Left cardiac atrium (tissue), 4 donors: ENCODE results near the gene WDR6. TPM values are rescaled to one million over a fixed set of nuclear protein-coding genes. Genes with fewer than 3 reads are reported as not detected.

ENCODE experiments used
- ATAC-seq, 2 donors: fragments of 200-7000 bp; cut with Tn5 transposase; one replicate each; pipeline ENCODE4 v1.9.1; 2020; ENCODE audit warnings: mild to moderate bottlenecking in 2 of 2, moderate library complexity in 2 of 2
- DNase-seq: peaks from one replicate; pipeline ENCODE4 v3.0.0-alpha.2; 2020
- intact Hi-C, 2 donors: fragments of 100-400 bp; cut with DNase I; formaldehyde crosslinking; loops; one replicate each; pipeline versions ENCODE4 v1.14.1 to v1.15.1; 2022 to 2023
- long read RNA-seq: library from polyadenylated mRNA; unstranded; transcript quantifications from one replicate; pipeline ENCODE4 v2.0.0, GENCODE V29; 2021
- total RNA-seq, 2 donors: library from RNA; stranded (reverse); fragmentation: NEBNext Ultra II Directional; extraction: Animal tissue kit (Norgen Biotek cat#: 25700); gene quantifications; one replicate each; pipeline ENCODE4 v1.2.1, GENCODE V29; 2021
- donor health status: DM: no; HTN: yes; CAD: no.
- donor health status: DM: no; HTN: yes; CAD: no; lungs with severe emphysema.
- donor health status: DM: yes; HTN: yes; CAD: no.
- donor health status: Dilated cardiomyopathy.

Gene WDR6, protein sequence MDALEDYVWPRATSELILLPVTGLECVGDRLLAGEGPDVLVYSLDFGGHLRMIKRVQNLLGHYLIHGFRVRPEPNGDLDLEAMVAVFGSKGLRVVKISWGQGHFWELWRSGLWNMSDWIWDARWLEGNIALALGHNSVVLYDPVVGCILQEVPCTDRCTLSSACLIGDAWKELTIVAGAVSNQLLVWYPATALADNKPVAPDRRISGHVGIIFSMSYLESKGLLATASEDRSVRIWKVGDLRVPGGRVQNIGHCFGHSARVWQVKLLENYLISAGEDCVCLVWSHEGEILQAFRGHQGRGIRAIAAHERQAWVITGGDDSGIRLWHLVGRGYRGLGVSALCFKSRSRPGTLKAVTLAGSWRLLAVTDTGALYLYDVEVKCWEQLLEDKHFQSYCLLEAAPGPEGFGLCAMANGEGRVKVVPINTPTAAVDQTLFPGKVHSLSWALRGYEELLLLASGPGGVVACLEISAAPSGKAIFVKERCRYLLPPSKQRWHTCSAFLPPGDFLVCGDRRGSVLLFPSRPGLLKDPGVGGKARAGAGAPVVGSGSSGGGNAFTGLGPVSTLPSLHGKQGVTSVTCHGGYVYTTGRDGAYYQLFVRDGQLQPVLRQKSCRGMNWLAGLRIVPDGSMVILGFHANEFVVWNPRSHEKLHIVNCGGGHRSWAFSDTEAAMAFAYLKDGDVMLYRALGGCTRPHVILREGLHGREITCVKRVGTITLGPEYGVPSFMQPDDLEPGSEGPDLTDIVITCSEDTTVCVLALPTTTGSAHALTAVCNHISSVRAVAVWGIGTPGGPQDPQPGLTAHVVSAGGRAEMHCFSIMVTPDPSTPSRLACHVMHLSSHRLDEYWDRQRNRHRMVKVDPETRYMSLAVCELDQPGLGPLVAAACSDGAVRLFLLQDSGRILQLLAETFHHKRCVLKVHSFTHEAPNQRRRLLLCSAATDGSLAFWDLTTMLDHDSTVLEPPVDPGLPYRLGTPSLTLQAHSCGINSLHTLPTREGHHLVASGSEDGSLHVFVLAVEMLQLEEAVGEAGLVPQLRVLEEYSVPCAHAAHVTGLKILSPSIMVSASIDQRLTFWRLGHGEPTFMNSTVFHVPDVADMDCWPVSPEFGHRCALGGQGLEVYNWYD
- total RNA-seq: 10 to 100 TPM; 76.1 to 77.1 TPM
- long read RNA-seq, full-length matches to known transcripts: 55 of 92 reads
- long read RNA-seq, partial matches to known transcripts: 36 of 92 reads
- long read RNA-seq, other reads (novel, unspliced or antisense): 1 of 92 reads

DNA sequence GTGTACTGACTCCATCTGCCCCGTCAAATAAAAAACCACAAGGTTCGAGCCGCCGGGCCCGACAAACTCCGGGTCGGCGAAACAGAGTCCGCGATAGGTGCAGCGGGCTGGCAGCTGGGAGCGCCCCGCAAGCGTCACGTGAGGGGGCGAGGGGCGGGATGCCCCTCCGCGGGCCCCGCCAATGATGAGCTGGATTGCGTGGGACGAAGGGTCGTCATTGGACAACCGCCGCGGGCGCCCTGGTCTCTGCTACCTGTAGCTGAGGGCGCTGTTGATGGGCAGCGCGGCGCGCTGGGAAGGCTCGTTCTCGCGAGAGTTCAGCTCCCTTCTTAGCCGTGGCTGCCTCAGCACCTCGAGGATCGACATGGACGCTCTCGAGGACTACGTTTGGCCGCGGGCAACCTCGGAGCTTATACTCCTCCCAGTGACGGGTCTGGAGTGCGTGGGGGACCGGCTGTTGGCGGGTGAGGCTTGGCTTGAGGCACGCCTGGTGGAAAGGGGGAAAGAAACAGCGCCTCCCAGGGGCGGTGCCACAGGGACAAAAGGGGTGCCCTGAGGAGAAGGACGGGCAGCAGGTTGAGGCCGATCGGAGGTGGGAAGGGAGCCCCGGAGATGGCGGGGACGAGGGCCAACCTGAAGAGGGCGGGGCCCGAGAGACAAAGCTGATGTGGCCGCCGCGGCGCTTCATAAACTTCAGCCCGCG lies at the start of gene WDR6:
Gene WDR6, plus strand, starts transcription at position 324 of the 703 bp plus-strand sequence. Its CDS starts 41 bp downstream, at position 365.
- DNase-seq (peak; percentile 98), ATAC-seq (peak; percentile 92 to 93)
- intact Hi-C loops: no loop called here

DNA sequence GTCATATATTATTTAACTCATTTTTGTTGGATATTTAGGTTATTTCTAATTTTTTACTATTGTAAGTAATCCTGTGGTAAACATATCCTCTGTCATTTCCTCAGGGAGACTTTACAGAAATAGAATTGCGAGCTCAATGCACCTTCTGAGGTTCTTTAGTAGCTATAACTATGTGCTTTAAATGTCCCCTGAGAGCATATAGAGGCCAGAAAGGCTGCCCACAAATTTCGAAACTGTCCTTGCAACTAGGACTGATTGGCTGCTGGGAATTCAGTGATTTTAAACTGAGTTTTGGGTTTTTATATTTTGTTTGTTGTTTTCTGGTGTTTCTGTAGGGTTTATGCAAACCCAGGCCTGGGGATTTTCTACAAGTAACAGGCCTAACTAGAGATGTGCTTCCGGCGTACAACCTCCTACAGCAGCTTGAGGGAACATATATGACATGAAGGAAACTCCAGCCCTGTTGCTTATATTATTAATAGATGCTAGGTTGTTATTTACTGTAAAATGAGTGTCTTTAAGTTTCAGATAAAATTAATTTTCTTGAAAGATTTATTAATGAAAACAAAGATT lies 46.3 kb upstream of the WDR6 start:
- ATAC-seq: no peak
- intact Hi-C loops: no loop called here
- DNase-seq: no peak

DNA sequence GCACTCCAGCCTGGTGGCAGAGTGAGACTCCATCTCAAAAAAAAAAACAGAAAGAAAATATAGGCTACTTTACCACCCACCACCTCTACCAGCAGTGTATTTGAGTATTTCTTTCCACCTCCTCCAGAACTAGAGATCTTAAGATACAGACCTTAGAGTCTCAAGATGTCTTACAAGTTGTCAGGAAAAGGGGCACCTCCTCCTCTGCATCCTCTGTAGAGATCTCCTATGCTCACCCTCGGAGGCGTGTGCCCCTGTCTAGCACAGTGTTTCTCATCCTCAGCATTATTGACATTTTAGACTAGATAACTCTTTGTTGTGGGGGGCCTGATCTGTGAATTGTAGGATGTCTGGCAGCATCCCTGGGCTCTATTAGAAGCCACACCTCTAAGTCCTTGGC lies 44.9 kb upstream of the WDR6 start:
- no peak for ATAC-seq
- intact Hi-C loops: no loop called here

DNA sequence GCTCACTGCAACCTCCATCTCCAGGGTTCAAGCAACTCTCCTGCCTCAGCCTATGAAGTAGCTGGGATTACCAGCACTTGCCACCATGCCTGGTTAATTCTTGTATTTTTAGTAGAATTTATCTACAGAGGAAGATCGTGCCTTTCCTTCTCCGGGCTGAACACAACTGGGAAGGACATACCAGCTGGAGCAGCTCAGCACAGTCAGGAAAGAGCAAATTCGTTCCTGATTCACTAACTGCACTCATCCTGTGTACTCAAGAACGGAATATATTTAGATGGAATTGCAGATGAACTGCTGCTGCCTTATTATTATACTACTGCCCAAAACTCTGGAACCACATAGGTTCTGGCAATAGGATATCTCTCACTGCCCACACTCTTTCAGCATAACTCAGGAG lies 44.3 kb upstream of the WDR6 start:
- ATAC-seq (no peak), DNase-seq (no peak)
- intact Hi-C loops: no loop called here

More for the DNA sequence above, 44.9 kb upstream of the WDR6 start:
- no peak for DNase-seq

DNA sequence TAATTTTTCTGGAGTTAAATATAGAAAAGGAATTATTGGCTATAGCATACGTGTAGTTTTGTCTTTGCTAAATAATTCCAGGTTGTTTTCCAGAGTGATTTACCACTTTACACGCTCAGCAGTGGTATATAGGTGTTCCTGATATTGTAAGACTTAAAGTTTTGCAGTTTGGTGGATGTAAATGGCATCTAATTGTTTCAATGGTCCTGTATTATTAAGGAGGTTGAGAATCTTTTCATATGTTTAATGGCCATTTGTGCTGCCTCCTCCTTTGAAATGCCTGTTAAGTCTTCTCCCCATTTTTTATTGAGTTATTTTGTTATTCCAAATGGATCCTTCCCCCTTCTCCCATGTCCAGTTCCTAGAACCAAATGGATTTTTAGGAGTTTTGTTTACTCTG lies 43.6 kb upstream of the WDR6 start:
- intact Hi-C loops: no loop called here
- ATAC-seq (no peak), DNase-seq (no peak)

DNA sequence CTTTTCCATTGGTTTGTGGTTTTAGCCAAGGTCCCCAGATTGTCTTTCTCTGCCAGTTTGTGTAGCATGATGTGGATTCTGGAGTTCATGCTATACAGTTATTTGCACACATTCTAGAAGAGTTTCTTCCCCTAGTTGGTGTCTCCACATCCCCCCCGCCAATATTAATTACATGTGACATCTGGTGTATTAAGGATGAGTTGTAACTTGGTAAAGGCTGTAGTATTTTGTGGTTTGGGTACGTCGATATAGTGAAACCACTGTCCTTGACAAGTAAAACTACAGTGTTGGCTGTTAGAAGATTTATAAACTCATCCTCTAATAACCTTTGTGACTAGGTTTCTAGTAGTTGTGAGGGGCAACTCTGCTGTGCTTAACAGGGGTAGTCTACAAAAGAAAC lies 40.8 kb upstream of the WDR6 start:
- no peak for ATAC-seq

DNA sequence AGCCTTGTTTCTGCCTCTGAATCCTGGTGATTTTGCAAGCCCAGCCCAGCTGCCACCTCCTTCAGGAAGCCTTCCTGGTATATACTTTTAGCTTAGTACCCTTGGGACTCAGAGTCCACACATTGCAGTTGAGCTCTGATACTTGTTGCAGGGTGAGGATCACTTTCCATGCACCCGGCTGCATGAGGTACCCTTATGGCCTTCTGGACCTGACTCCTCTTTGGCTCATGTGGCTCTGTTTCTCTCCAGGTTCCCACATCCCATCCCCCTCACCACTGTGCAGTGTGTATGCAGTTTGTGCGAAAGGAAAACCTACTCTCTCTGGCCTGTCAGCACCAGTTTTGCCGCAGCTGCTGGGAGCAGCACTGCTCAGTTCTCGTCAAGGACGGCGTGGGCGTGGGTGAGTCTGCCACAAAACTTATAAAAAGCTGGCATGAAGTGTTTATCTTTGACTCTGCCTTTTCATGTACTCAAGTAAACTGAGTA lies 40.3 kb upstream of the WDR6 start:
- peak in 1 of 2 donors; percentile 26 for ATAC-seq
- intact Hi-C loops: no loop called here

More for the DNA sequence above, 40.8 kb upstream of the WDR6 start:
- DNase-seq: no peak
- intact Hi-C loops: no loop called here

DNA sequence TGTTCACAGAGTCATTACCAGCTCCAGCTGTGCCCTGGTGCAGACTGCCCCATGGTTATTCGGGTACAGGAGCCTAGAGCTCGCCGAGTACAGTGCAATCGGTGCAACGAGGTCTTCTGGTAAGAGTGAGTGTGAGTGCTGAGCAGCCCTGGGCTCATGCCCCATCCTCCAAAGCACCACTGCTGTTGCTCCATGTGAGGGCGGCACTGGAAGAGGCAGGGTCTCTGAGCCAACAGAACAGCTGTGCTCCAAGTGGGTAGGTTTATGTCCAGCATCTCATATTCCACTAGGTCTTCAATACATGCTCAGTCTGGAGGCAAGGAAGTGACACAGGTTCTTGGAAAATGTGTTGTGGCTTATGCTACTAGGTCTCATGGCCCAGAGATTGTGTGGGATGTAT lies 36.6 kb upstream of the WDR6 start:
- ATAC-seq: no peak

More for the DNA sequence above, 40.3 kb upstream of the WDR6 start:
- DNase-seq: no peak

DNA sequence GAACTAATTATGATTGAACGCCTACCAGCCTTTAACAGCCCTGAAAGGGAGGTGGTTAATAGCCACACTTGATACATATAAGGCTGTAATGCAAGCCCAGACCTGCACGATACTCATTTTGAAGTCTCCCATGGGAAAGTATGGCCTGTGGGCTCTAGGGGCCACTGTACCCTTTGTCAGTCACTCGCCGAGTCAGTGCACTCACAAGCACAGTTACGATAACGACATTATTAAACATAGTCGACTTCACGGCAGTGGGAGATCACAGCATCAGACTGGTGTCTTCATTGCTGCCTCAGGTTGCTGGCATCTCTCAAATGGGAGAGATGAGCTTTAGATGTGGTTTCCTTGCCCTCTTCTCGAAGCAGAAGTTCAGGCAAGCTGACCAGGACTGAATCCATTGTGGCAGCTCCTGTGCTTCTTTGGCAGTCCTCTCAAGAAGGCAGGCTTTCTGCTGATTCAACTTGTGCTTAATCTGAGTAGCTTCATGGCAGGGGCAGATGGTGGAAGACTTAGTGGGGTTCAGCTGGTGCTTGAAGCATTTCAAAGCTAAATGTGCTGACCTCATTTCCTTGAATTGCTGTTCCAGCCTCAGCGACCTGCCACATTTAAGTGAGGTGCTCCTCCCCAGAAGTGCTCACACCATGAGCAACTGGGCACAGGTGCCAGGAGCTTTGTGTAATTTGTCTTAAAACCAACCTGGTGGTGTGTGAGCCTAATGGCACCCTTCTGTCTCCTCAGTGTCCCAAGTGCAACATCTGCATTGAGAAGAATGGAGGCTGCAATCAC lies 32.9 kb upstream of the WDR6 start:
- no peak for ATAC-seq
- intact Hi-C loops: no loop called here
- DNase-seq: no peak

More for the DNA sequence above, 36.6 kb upstream of the WDR6 start:
- no peak for DNase-seq
- intact Hi-C loops: no loop called here

DNA sequence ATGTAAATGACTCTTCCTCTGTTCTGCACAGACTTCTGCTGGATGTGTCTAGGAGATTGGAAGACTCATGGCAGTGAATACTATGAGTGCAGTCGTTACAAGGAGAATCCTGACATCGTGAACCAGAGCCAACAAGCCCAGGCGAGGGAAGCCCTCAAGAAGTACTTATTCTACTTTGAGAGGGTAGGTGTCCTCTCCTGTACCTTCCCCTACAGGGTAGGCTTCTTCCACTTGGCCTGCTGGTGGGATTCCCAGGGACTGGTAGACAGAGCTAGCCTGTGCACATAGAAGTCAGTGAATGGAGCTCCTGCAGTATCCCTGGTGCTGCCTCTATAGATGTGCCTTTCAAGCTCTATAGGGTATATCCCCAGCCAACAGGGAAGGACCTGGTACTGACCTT lies 27.7 kb upstream of the WDR6 start:
- DNase-seq (no peak), ATAC-seq (no peak)
- intact Hi-C loops: no loop called here

DNA sequence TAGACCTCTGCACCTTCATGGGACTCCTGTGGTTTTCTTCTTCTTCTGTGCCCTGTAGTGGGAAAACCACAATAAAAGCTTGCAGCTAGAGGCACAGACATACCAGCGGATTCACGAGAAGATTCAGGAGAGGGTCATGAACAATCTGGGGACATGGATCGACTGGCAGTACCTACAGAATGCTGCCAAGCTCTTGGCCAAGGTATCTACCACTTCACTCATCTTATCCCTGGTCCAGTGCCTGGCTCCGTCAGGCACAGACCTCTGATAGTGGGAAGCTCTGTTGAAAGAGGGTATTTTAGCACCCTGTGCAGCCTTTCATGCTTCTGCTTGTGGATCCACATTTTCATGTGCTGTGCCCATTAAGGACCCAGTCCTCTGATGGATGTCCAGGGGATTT lies 26.9 kb upstream of the WDR6 start:
- intact Hi-C loops: loop anchor here in 1 of 2 donors (10.0 kb wide), 1 partner anchor 465 kb away; no protein-coding TSS in a partner anchor
- ATAC-seq (no peak), DNase-seq (no peak)

DNA sequence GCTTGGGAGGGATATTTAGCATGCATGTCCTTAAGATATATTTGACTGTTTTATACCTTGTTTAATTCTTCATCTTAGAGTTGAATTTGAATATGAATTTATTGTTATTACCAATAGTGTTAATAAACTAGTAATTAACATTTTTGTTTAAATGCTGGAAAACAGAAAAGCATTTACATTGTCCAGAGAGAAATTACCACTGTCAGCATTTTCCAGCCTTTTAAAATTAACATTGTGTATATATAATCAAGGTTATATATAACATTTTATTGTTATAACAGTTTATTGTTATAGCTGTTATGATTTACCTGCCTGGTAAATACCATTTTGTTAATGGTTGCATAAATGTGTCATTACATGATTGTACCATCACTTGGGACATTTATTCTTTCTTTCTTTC lies 25.2 kb upstream of the WDR6 start:
- no peak for ATAC-seq
- intact Hi-C loops: loop anchor here in 1 of 2 donors (10.0 kb wide), 1 partner anchor 463 kb away; no protein-coding TSS in a partner anchor

DNA sequence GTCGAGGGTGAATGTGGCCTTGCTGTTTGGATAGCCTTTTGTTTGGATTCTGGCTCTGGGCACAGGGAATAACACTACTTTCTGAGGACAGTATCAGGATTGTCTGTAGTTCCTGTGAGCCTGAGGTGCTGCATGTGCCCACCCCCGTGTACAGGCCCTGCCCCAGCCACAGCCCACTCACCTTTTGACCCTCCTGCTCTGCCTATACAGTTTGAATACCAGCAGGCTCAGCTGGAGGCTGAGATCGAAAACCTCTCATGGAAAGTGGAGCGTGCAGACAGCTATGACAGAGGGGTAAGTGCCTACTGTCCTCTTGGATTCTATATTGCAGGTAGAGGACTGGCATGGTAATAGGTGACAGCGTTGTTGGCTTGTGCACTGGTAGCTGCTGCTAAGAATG lies 24.5 kb upstream of the WDR6 start:
- intact Hi-C loops: loop anchor here in 1 of 2 donors (10.0 kb wide), 1 partner anchor 462 kb away; no protein-coding TSS in a partner anchor
- ATAC-seq (no peak), DNase-seq (no peak)

More for the DNA sequence above, 25.2 kb upstream of the WDR6 start:
- DNase-seq: no peak

DNA sequence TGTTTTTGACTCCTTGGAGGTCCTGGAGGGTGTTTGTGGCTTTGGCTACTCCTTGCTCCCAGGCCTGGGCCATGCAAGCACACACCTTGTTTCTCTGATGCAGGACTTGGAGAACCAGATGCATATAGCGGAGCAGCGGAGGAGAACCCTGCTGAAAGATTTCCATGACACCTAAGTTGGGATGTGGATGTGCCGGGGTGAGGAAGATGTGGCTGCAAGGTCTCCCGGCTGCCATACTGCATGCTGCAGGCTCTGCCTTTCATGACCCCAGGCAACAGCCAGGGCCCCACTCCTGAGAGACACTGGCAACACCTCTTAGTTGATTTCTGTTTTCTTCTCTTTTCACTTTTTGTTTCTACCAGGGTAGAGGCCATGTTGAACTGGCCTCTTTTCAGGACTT lies 24.1 kb upstream of the WDR6 start:
- ATAC-seq (no peak), DNase-seq (no peak)
- intact Hi-C loops: loop anchor here in 1 of 2 donors (10.0 kb wide), 1 partner anchor 462 kb away; no protein-coding TSS in a partner anchor

DNA sequence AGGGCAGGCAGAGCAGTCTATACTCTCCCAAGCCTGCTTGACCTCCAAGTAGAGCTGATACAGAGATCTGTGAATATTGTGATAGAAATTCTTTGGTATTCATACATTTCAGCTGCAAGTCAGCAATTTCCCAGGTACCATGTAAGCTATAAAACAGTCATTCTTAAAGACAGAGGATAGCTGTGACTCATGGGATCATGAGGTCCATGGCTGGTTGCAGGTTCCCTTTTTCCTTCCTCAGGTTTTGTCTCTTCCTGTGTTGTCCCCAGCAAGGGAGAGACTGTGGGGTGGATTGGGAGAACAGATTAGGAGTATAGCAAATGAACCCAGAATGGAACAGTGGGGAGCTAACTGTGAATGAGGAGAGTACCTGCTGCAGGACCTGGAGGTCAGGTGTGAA lies 22.5 kb upstream of the WDR6 start:
- ATAC-seq: no peak
- no peak for DNase-seq
- intact Hi-C loops: loop anchor here (5.0 to 10.0 kb wide), 2 partner anchors 460 to 463 kb away; no protein-coding TSS in a partner anchor

DNA sequence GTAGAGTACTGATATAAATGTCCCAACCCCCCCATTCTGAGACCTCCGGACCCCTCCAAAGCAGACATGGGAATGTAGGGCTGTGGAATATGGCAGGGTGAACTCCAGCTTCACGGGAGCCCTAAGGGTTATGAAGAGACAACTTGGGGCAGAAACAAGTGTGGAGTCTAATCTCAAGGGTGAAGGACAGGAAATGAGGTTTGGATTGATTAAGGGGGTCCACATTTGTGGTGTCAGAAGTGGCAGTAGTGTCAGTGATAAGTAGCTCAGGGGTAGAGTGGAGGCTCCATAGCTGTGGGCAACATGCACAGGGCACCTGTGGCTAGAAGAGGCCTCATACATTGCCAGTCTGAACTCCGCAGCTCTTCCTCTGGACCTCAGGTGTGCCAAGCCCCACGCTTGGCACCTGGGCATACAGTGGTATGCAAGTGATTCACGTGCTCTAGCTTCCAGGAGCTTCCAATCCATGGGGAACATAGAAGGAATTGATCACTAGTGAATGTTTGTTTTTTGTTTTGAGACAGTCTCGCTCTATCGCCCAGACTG lies 21.3 kb upstream of the WDR6 start:
- intact Hi-C loops: loop anchor here (5.0 to 10.0 kb wide), 2 partner anchors 459 to 461 kb away; no protein-coding TSS in a partner anchor
- DNase-seq (no peak), ATAC-seq (no peak)
